Endodermal cell (in vitro differentiated cells): ENCODE measurements around the gene ABCD3. TPM values are rescaled to one million over a fixed set of nuclear protein-coding genes. Genes with fewer than 3 reads are reported as not detected.

ENCODE experiments used
- DNase-seq: peaks from one replicate; pipeline ENCODE4 v3.0.0-alpha.2; 2017
- H3K27ac ChIP-seq: 2 replicates; pipeline ENCODE4 v1.5.1; 2013; ENCODE audit warnings: mild to moderate bottlenecking, low read depth, low read length, moderate library complexity
- H3K27me3 ChIP-seq: 2 replicates; pipeline ENCODE4 v1.6.1; 2013; ENCODE audit warnings: mild to moderate bottlenecking, low read length, moderate library complexity; ENCODE audit not compliant: insufficient read depth, control insufficient read depth, poor library complexity, severe bottlenecking
- H3K36me3 ChIP-seq: 2 replicates; pipeline ENCODE4 v1.7.0; 2013; ENCODE audit warnings: mild to moderate bottlenecking, low read length, moderate library complexity; ENCODE audit not compliant: control insufficient read depth, insufficient read depth
- H3K4me1 ChIP-seq: one replicate; pipeline ENCODE4 v1.7.0; 2013; ENCODE audit warnings: low read length; ENCODE audit not compliant: control insufficient read depth, insufficient read depth
- H3K4me3 ChIP-seq: 2 replicates; pipeline ENCODE4 v1.5.1; 2013; ENCODE audit warnings: mild to moderate bottlenecking, low read length, moderate library complexity
- H3K9ac ChIP-seq: 2 replicates; pipeline ENCODE4 v1.6.1; 2013; ENCODE audit warnings: mild to moderate bottlenecking, low read length, moderate library complexity; ENCODE audit not compliant: poor library complexity, severe bottlenecking; ENCODE audit errors: extremely low read depth
- H3K9me3 ChIP-seq: 2 replicates; pipeline ENCODE4 v1.6.1; 2013; ENCODE audit warnings: mild to moderate bottlenecking, low read length, moderate library complexity; ENCODE audit not compliant: control insufficient read depth
- H3K27ac Mint-ChIP-seq: 2 replicates; pipeline ENCODE4 v1.8.0; 2020; ENCODE audit warnings: mixed read lengths
- H3K27me3 Mint-ChIP-seq: 2 replicates; pipeline ENCODE4 v1.8.0; 2021; ENCODE audit warnings: mild to moderate bottlenecking, mixed read lengths; ENCODE audit not compliant: insufficient read depth
- H3K36me3 Mint-ChIP-seq: 2 replicates; pipeline ENCODE4 v1.8.0; 2020; ENCODE audit warnings: low read depth, mixed read lengths
- H3K4me1 Mint-ChIP-seq: 2 replicates; pipeline ENCODE4 v1.8.0; 2020; ENCODE audit warnings: mixed read lengths
- H3K4me3 Mint-ChIP-seq: 2 replicates; pipeline ENCODE4 v1.8.0; 2020; ENCODE audit warnings: mild to moderate bottlenecking, moderate library complexity, mixed read lengths
- H3K9me3 Mint-ChIP-seq: 2 replicates; pipeline ENCODE4 v1.8.0; 2020; ENCODE audit warnings: mild to moderate bottlenecking, mixed read lengths
- CTCF ChIP-seq: fragments of 200-600 bp; sonication (generic); conservative IDR thresholded peaks from 2 replicates; pipeline ENCODE4 v1.5.0; 2021; ENCODE audit warnings: antibody characterized with exemption, mild to moderate bottlenecking
- WGBS, 2 experiments: methylation state at CpG; one replicate each; pipeline versions ENCODE4 v1.1.5 to v1.1.7; 2013; ENCODE audit warnings: missing lambda C conversion rate in 2 of 2, mixed read lengths in 1 of 2; ENCODE audit not compliant: insufficient coverage in 1 of 2, insufficient read length in 1 of 2; 5-methylcytosine and 5-hydroxymethylcytosine counted together
- total RNA-seq, 2 donors: library from RNA; stranded (reverse); fragmentation: NEBNext Ultra II Directional in 1 of 2; extraction: Animal tissue kit (Norgen Biotek cat#: 25700) in 1 of 2; gene quantifications; 2 replicates in 1 of 2; 3 replicates in 1 of 2; pipeline ENCODE4 v1.2.1, GENCODE V29; 2021

The ABCD3 gene
- total RNA-seq, 2 donors from 2014 or later: 28.1 to 33.3 TPM

- H3K9me3 Mint-ChIP-seq: no peaks in the 10 kb centered on the region
- Histone ChIP-seq H3K27me3 (no peaks in the 10 kb centered on the region), H3K4me1 (no peaks in the 10 kb centered on the region), H3K36me3 (peaks cover 58% of the 10 kb centered on the region), H3K9ac (no peak overlapping the region), H3K27ac (no peak overlapping the region), H3K9me3 (no peaks in the 10 kb centered on the region), H3K4me3 (no peak overlapping the region)
- H3K36me3 Mint-ChIP-seq: peaks cover 52% of the 10 kb centered on the region
- DNase-seq: no peak
- H3K4me1 Mint-ChIP-seq: peaks cover 11% of the 10 kb centered on the region
- TF ChIP-seq CTCF: no peak
- no peak overlapping the region for H3K4me3 Mint-ChIP-seq
- whole genome bisulfite sequencing, 2 experiments: 94% methylated on average over 3 to 4 of the region's 4 CpGs
- H3K27me3 Mint-ChIP-seq: no peaks in the 10 kb centered on the region
- no peak overlapping the region for H3K27ac Mint-ChIP-seq
Observed at GRCh38 chr1:94530373-94530878, 112.2 kb downstream of the ABCD3 start.

- H3K27me3 ChIP-seq: peaks cover 4% of the 10 kb centered on the region
- TF ChIP-seq CTCF: no peak
- no peaks in the 10 kb centered on the region for H3K4me1 ChIP-seq
- DNase-seq: no peak
- peaks cover 71% of the 10 kb centered on the region for H3K36me3 ChIP-seq
- H3K9ac ChIP-seq: no peak overlapping the region
- 96 to 97% methylated on average over 4 to 6 of the region's 6 CpGs for WGBS, 2 experiments
- H3K4me3 Mint-ChIP-seq: no peak overlapping the region
- no peaks in the 10 kb centered on the region for H3K9me3 Mint-ChIP-seq
- no peak overlapping the region for H3K27ac Mint-ChIP-seq
- H3K4me1 Mint-ChIP-seq: peaks cover 13% of the 10 kb centered on the region
- peaks cover 61% of the 10 kb centered on the region for H3K36me3 Mint-ChIP-seq
- no peaks in the 10 kb centered on the region for H3K9me3 ChIP-seq
- H3K27ac ChIP-seq: no peak overlapping the region
- H3K27me3 Mint-ChIP-seq: no peaks in the 10 kb centered on the region
- H3K4me3 ChIP-seq: no peak overlapping the region
Observed at GRCh38 chr1:94531664-94532063, 113.5 kb downstream of the ABCD3 start.

- Mint-ChIP-seq H3K4me3 (no peak overlapping the region), H3K9me3 (no peaks in the 10 kb centered on the region), H3K27me3 (no peaks in the 10 kb centered on the region), H3K27ac (no peak overlapping the region), H3K4me1 (peaks cover 17% of the 10 kb centered on the region), H3K36me3 (peaks cover 63% of the 10 kb centered on the region)
- Histone ChIP-seq H3K4me1 (no peaks in the 10 kb centered on the region), H3K9me3 (no peaks in the 10 kb centered on the region), H3K9ac (no peak overlapping the region), H3K27ac (no peak overlapping the region), H3K27me3 (peaks cover 8% of the 10 kb centered on the region), H3K4me3 (no peak overlapping the region), H3K36me3 (peaks cover 75% of the 10 kb centered on the region)
- WGBS, 2 experiments: 86% methylated on average over 3 of the region's 3 CpGs; no CpG with 5 or more reads in 1 of the 2 experiments
- no peak for DNase-seq
- peak; percentile 35 for TF ChIP-seq CTCF
Observed at GRCh38 chr1:94532077-94532476, 113.9 kb downstream of the ABCD3 start.
